GM19328 (cell line): ENCODE measurements around the gene PPP3R1.

Source experiments
- ATAC-seq: cut with Tn5 transposase; IDR thresholded peaks from one replicate; pipeline ENCODE4 v1.9.1; 2021; ENCODE audit warnings: mild to moderate bottlenecking, moderate library complexity; ENCODE audit not compliant: unreplicated experiment

Gene PPP3R1

GRCh38 chr2:68157002-68157401 lies 95.3 kb downstream of the PPP3R1 start:
- peak; percentile 24 for ATAC-seq

GRCh38 chr2:68156419-68156818 lies 95.9 kb downstream of the PPP3R1 start:
- no peak for ATAC-seq

GRCh38 chr2:68155618-68156017 lies 96.7 kb downstream of the PPP3R1 start:
- ATAC-seq: no peak

GRCh38 chr2:68152681-68153347 lies 99.5 kb downstream of the PPP3R1 start:
- ATAC-seq: no peak

- no peak for ATAC-seq
Measured at GRCh38 chr2:68151037-68151436, 101.3 kb downstream of the PPP3R1 start.

- ATAC-seq: no peak
Measured at GRCh38 chr2:68141875-68142274, 110.5 kb downstream of the PPP3R1 start.

GRCh38 chr2:68135448-68136320 lies 116.6 kb downstream of the PPP3R1 start:
- no peak for ATAC-seq

- ATAC-seq: no peak
Measured at GRCh38 chr2:68134554-68134953, 117.8 kb downstream of the PPP3R1 start.

GRCh38 chr2:68134120-68134519 lies 118.2 kb downstream of the PPP3R1 start:
- ATAC-seq: no peak
